GM12878 (cell line): ENCODE results near the gene DDX39B. TPM values are rescaled to one million over a fixed set of nuclear protein-coding genes. Genes with fewer than 3 reads are reported as not detected.

Experiments
- CBX5 ChIP-seq: sonication (generic); IDR thresholded peaks from 2 replicates; pipeline ENCODE4 v1.6.1; 2016; ENCODE audit warnings: low read depth, moderate library complexity, mild to moderate bottlenecking, inconsistent platforms
- DPF2 ChIP-seq: fragments of 450-650 bp; IDR thresholded peaks from 2 replicates; pipeline ENCODE4 v1.6.1; 2017; ENCODE audit warnings: mild to moderate bottlenecking
- EED ChIP-seq: sonication (generic); IDR thresholded peaks from 2 replicates; pipeline ENCODE4 v1.6.1; 2016; ENCODE audit warnings: antibody characterized with exemption, low read depth
- EP300 ChIP-seq, 2 experiments: fragments of 150-350 bp in 1 of 2; IDR thresholded peaks; 2 replicates each; pipeline ENCODE4 v1.6.1; 2011 to 2012; ENCODE audit warnings: low read depth in 2 of 2, low read length in 2 of 2, borderline replicate concordance in 1 of 2, improper control_type of control experiment in 1 of 2, inconsistent platforms in 1 of 2; ENCODE audit not compliant: control insufficient read depth in 1 of 2
- GABPA ChIP-seq: IDR thresholded peaks from 2 replicates; pipeline ENCODE4 v1.6.1; 2014; ENCODE audit warnings: antibody characterized with exemption, low read depth, mild to moderate bottlenecking, inconsistent platforms
- KLF5 ChIP-seq: fragments of 450-650 bp; IDR thresholded peaks from 2 replicates; pipeline ENCODE4 v1.6.1; 2014; ENCODE audit warnings: mild to moderate bottlenecking; ENCODE audit not compliant: partially characterized antibody
- MEF2B ChIP-seq: fragments of 450-650 bp; IDR thresholded peaks from 2 replicates; pipeline ENCODE4 v1.6.1; 2018; ENCODE audit warnings: mild to moderate bottlenecking, moderate library complexity; ENCODE audit not compliant: partially characterized antibody, poor library complexity, severe bottlenecking
- MTA3 ChIP-seq: IDR thresholded peaks from 2 replicates; pipeline ENCODE4 v1.6.1; 2012; ENCODE audit warnings: low read length, inconsistent platforms, borderline replicate concordance
- NBN ChIP-seq: fragments of 450-650 bp; IDR thresholded peaks from 2 replicates; pipeline ENCODE4 v1.6.1; 2016
- NR2C2 ChIP-seq: IDR thresholded peaks from 2 replicates; pipeline ENCODE4 v1.6.1; 2011; ENCODE audit warnings: borderline replicate concordance, low read depth; ENCODE audit not compliant: control insufficient read depth, insufficient read length
- NRF1 ChIP-seq: conservative IDR thresholded peaks from 2 replicates; pipeline ENCODE4 v1.6.1; 2011; ENCODE audit warnings: mild to moderate bottlenecking, low read depth, low read length, improper control_type of control experiment
- POLR2A ChIP-seq: IDR thresholded peaks from 2 replicates; pipeline ENCODE4 v1.6.1; 2011; ENCODE audit warnings: low read depth, mild to moderate bottlenecking, low read length
- POLR2AphosphoS2 ChIP-seq: IDR thresholded peaks from 2 replicates; pipeline ENCODE4 v1.6.1; 2011; ENCODE audit warnings: low read depth, mild to moderate bottlenecking, low read length, improper control_type of control experiment, moderate library complexity
- POLR2AphosphoS5 ChIP-seq: IDR thresholded peaks from 2 replicates; pipeline ENCODE4 v1.6.1; 2011; ENCODE audit warnings: mild to moderate bottlenecking, low read length, inconsistent platforms
- STAT3 ChIP-seq: IDR thresholded peaks from 2 replicates; pipeline ENCODE4 v1.6.1; 2011; ENCODE audit warnings: low read depth, low read length, improper control_type of control experiment
- TAF1 ChIP-seq: IDR thresholded peaks from 2 replicates; pipeline ENCODE4 v1.6.1; 2011; ENCODE audit warnings: mild to moderate bottlenecking, low read depth, low read length, borderline replicate concordance
- ZNF207 ChIP-seq: fragments of 450-650 bp; IDR thresholded peaks from 2 replicates; pipeline ENCODE4 v1.6.1; 2014; ENCODE audit warnings: antibody characterized with exemption, mild to moderate bottlenecking, borderline replicate concordance
- polyA plus RNA-seq, 11 experiments: library from polyadenylated mRNA; depleted of rRNA in 4 of 11; unstranded in 6 of 11; stranded (reverse) in 5 of 11; fragments of >200 nt; fragmentation: Nextera tagmentation in 4 of 11; fragmentation: Illumina TruSeq in 1 of 11; extraction: Ambion mirVana in 4 of 11; extraction: Trizol in 1 of 11; gene quantifications; 1 replicate in 1 of 11; 2 replicates in 10 of 11; pipeline versions ENCODE4 v1.2.1 to v1.2.3, GENCODE V29; 2011 to 2016; ENCODE audit warnings: inconsistent platforms in 2 of 11, missing spikeins in 2 of 11, low read depth in 1 of 11
- total RNA-seq, 4 experiments: library from RNA; depleted of rRNA in 3 of 4; stranded (reverse); fragments of >200 nt in 3 of 4; fragmentation: Illumina TruSeq in 1 of 4; extraction: Trizol in 1 of 4; gene quantifications; 2 replicates each; pipeline versions ENCODE4 v1.2.1 to v1.2.3, GENCODE V29; 2013 to 2021
- TF ChIP-seq, protein P1 (sequence below): IDR thresholded peaks from 2 replicates; pipeline ENCODE4 v1.6.1; 2012; ENCODE audit warnings: low read length, inconsistent platforms
- TF ChIP-seq, protein P2 (sequence below): fragments of 450-650 bp; IDR thresholded peaks from 2 replicates; pipeline ENCODE4 v1.6.1; 2017; ENCODE audit warnings: mild to moderate bottlenecking, moderate library complexity
- TF ChIP-seq, protein P3 (sequence below): IDR thresholded peaks from 2 replicates; pipeline ENCODE4 v1.6.1; 2012; ENCODE audit warnings: low read depth, low read length, improper control_type of control experiment
- TF ChIP-seq, protein P4 (sequence below): fragments of 450-650 bp; conservative IDR thresholded peaks from 2 replicates; pipeline ENCODE4 v1.6.1; 2017; ENCODE audit warnings: mild to moderate bottlenecking, moderate library complexity

The DDX39B gene
- total and polyA plus RNA-seq, 10 of the 15 experiments (the other 5 are each of a cell fraction or from before 2014, with no cell fraction given): 271 to 661 (median 330) TPM

DNA sequence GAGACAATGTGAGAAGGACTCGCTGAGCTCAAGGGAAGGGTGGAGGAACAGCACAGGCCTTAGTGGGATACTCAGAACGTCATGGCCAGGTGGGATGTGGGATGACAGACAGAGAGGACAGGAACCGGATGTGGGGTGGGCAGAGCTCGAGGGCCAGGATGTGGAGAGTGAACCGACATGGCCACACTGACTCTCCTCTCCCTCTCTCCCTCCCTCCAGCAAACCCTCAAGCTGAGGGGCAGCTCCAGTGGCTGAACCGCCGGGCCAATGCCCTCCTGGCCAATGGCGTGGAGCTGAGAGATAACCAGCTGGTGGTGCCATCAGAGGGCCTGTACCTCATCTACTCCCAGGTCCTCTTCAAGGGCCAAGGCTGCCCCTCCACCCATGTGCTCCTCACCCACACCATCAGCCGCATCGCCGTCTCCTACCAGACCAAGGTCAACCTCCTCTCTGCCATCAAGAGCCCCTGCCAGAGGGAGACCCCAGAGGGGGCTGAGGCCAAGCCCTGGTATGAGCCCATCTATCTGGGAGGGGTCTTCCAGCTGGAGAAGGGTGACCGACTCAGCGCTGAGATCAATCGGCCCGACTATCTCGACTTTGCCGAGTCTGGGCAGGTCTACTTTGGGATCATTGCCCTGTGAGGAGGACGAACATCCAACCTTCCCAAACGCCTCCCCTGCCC, 35.2 kb upstream of the DDX39B start (continued):
- TF ChIP-seq, protein P1, sequence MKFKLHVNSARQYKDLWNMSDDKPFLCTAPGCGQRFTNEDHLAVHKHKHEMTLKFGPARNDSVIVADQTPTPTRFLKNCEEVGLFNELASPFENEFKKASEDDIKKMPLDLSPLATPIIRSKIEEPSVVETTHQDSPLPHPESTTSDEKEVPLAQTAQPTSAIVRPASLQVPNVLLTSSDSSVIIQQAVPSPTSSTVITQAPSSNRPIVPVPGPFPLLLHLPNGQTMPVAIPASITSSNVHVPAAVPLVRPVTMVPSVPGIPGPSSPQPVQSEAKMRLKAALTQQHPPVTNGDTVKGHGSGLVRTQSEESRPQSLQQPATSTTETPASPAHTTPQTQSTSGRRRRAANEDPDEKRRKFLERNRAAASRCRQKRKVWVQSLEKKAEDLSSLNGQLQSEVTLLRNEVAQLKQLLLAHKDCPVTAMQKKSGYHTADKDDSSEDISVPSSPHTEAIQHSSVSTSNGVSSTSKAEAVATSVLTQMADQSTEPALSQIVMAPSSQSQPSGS: no peak
- TF ChIP-seq, protein P2, sequence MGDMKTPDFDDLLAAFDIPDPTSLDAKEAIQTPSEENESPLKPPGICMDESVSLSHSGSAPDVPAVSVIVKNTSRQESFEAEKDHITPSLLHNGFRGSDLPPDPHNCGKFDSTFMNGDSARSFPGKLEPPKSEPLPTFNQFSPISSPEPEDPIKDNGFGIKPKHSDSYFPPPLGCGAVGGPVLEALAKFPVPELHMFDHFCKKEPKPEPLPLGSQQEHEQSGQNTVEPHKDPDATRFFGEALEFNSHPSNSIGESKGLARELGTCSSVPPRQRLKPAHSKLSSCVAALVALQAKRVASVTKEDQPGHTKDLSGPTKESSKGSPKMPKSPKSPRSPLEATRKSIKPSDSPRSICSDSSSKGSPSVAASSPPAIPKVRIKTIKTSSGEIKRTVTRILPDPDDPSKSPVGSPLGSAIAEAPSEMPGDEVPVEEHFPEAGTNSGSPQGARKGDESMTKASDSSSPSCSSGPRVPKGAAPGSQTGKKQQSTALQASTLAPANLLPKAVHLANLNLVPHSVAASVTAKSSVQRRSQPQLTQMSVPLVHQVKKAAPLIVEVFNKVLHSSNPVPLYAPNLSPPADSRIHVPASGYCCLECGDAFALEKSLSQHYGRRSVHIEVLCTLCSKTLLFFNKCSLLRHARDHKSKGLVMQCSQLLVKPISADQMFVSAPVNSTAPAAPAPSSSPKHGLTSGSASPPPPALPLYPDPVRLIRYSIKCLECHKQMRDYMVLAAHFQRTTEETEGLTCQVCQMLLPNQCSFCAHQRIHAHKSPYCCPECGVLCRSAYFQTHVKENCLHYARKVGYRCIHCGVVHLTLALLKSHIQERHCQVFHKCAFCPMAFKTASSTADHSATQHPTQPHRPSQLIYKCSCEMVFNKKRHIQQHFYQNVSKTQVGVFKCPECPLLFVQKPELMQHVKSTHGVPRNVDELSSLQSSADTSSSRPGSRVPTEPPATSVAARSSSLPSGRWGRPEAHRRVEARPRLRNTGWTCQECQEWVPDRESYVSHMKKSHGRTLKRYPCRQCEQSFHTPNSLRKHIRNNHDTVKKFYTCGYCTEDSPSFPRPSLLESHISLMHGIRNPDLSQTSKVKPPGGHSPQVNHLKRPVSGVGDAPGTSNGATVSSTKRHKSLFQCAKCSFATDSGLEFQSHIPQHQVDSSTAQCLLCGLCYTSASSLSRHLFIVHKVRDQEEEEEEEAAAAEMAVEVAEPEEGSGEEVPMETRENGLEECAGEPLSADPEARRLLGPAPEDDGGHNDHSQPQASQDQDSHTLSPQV: no peak
- TF ChIP-seq, protein P3, sequence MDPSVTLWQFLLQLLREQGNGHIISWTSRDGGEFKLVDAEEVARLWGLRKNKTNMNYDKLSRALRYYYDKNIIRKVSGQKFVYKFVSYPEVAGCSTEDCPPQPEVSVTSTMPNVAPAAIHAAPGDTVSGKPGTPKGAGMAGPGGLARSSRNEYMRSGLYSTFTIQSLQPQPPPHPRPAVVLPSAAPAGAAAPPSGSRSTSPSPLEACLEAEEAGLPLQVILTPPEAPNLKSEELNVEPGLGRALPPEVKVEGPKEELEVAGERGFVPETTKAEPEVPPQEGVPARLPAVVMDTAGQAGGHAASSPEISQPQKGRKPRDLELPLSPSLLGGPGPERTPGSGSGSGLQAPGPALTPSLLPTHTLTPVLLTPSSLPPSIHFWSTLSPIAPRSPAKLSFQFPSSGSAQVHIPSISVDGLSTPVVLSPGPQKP: peak; percentile 54; the same call in 1 of the 2 replicates
- TF ChIP-seq GABPA (no peak), POLR2A (peak; percentile 70), MEF2B (no peak), MTA3 (no peak), EP300 (IDR thresholded peaks at IDR 0.05; ENCODE audit: borderline replicate concordance in 1 of 2, control insufficient read depth in 1 of 2, low read depth in 2 of 2, low read length in 2 of 2) (0 out of 4 replicates have a peak, but pooled peaks of 1 of the 2 experiments have one; percentile 29), DPF2 (peak; percentile 54; the same call in 1 of the 2 replicates), KLF5 (no peak), TAF1 (no peak; the same call in 1 of the 2 replicates), NBN (no peak; the same call in 1 of the 2 replicates), CBX5 (no peak), ZNF207 (no peak), EED (peak; percentile 50; the same call in 1 of the 2 replicates), STAT3 (no peak), NR2C2 (no peak), NRF1 (no peak), POLR2AphosphoS5 (peak; percentile 77), POLR2AphosphoS2 (peak; percentile 27; the same call in 1 of the 2 replicates)
- TF ChIP-seq, protein P4, sequence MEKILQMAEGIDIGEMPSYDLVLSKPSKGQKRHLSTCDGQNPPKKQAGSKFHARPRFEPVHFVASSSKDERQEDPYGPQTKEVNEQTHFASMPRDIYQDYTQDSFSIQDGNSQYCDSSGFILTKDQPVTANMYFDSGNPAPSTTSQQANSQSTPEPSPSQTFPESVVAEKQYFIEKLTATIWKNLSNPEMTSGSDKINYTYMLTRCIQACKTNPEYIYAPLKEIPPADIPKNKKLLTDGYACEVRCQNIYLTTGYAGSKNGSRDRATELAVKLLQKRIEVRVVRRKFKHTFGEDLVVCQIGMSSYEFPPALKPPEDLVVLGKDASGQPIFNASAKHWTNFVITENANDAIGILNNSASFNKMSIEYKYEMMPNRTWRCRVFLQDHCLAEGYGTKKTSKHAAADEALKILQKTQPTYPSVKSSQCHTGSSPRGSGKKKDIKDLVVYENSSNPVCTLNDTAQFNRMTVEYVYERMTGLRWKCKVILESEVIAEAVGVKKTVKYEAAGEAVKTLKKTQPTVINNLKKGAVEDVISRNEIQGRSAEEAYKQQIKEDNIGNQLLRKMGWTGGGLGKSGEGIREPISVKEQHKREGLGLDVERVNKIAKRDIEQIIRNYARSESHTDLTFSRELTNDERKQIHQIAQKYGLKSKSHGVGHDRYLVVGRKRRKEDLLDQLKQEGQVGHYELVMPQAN: no peak; the same call in 1 of the 2 replicates
